ENCODE results near the gene LMF1. TPM values are rescaled to one million over a fixed set of nuclear protein-coding genes. Genes with fewer than 3 reads are reported as not detected.
"Not testable (repeated sequence)": the region's sequence is repeated elsewhere in the genome, so short reads cannot be mapped to it uniquely, and the experiment has no call there.

LMF1 gene
- total RNA-seq, 1 experiment from 2014 or later: 29.9 TPM

DNA sequence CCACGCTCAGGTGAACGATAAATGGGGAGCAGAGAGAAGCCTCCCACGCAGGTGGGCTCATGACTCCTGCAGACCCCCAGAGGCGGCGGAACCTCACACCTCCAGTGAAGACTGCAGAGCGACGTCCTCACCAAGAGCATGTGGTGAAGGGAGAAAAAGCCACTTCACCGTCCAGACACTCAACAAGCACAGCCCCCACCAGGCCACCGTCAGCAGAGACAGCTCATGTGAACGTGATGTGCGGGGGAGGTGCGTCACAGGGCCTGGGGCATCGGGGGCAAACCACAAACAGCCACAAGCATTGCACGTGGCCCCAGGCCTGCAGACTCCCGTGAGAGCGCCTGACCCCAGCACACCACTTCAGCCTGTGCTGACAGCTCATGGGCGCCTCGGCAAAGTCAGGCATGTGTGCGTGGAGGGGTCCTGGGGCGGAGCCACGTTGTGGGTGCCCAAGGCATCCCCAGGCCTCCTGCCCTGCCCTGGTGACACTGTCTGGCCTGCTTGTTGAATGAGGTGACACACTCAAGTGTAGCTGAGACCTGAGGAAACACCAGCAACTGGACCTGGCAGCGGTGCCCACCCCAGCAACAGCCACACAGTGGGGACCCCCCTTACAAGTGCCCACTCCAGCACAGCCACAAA lies 19.0 kb downstream of the LMF1 start:
- DNase-seq (ENCODE audit: low read depth): no peak

DNA sequence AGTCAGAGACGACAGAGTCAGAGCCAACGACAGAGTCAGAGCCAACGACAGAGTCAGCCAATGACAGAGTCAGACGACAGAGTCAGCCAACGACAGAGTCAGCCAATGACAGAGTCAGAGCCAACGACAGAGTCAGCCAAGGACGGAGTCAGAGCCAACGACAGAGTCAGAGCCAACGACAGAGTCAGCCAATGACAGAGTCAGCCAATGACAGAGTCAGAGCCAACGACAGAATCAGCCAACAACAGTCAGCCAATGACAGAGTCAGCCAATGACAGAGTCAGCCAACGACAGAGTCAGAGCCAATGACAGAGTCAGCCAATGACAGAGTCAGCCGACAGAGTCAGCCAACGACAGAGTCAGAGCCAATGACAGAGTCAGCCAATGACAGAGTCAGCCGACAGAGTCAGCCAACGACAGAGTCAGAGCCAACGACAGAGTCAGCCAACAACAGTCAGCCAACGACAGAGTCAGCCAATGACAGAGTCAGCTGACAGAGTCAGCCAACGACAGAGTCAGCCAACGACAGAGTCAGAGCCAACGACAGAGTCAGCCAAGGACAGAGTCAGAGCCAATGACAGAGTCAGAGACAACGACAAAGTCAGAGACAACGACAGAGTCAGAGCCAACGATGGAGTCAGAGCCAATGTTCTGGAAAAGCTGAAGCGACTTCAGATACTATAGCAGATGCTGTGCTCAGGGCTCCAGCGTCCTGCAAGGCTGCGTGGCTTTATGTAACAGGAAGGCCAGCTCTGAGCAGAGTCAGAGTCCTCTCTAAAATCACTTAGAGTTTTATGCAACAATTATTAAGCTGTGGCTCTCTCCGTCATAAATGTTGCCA lies 19.8 kb downstream of the LMF1 start:
- DNase-seq (ENCODE audit: low read depth): not testable (repeated sequence)

DNA sequence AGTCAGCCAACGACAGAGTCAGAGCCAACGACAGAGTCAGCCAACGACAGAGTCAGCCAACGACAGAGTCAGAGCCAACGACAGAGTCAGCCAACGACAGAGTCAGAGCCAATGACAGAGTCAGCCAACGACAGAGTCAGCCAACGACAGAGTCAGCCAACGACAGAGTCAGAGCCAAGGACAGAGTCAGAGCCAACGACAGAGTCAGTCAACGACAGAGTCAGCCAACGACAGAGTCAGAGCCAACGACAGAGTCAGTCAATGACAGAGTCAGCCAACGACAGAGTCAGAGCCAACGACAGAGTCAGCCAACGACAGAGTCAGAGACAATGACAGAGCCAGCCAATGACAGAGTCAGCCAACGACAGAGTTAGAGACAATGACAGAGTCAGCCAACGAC lies 22.0 kb downstream of the LMF1 start:
- DNase-seq (ENCODE audit: low read depth): not testable (repeated sequence)

DNA sequence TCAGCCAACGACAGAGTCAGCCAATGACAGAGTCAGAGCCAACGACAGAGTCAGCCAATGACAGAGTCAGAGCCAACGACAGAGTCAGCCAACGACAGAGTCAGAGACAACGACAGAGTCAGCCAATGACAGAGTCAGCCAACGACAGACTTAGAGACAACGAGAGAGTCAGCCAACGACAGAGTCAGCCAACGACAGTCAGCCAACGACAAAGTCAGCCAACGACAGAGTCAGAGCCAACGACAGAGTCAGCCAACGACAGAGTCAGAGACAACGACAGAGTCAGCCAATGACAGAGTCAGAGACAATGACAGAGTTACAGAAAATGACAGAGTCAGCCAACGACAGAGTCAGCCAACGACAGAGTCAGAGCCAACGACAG lies 22.9 kb downstream of the LMF1 start:
- DNase-seq (ENCODE audit: low read depth): not testable (repeated sequence)

DNA sequence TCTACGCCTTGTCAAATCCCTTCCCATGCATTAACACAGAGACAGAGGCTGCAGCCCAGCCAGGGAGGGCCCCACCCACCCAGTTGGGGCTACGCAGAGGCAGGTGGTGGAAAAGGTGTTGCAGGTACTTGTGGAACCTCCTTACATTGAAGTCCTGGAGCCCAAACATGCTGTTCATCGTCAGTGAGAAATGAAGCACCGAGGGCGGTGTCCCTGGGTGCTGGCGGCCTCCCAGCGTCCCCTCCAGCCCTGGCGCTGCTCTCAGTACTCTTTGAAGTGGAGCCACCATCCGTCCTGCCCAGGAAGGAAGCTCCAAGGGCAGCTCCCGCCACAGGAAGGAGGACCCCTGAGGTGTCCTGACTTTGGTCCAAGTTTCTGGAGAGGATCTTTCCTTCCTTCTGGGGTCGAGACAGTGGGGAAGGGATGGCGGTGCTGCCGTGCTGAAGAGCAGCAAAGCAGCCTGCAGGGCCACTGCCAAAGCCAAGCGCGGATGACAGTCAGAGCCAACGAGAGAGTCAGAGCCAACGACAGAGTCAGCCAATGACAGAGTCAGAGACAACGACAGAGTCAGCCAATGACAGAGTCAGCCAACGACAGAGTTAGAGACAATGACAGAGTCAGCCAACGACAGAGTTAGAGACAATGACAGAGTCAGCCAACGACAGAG lies 23.4 kb downstream of the LMF1 start:
- DNase-seq (ENCODE audit: low read depth): no peak

DNA sequence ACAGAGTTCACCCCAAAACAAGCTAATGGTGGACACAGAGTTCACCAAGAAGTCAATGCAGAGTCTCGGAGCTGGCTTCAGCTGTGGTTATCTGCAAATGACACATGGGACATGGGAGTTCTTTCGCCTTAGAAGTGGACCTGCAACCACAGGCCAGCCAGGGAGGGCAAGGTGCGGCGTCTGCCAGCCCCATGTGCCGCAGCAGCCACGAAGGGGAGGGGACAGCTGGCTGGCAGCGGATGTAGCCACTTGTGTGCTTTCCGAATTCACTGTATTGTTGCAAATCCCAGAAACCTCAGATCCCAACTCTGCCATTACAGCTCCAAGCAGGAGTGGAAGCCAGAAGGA lies 24.8 kb downstream of the LMF1 start:
- no peak for DNase-seq (ENCODE audit: low read depth)

DNA sequence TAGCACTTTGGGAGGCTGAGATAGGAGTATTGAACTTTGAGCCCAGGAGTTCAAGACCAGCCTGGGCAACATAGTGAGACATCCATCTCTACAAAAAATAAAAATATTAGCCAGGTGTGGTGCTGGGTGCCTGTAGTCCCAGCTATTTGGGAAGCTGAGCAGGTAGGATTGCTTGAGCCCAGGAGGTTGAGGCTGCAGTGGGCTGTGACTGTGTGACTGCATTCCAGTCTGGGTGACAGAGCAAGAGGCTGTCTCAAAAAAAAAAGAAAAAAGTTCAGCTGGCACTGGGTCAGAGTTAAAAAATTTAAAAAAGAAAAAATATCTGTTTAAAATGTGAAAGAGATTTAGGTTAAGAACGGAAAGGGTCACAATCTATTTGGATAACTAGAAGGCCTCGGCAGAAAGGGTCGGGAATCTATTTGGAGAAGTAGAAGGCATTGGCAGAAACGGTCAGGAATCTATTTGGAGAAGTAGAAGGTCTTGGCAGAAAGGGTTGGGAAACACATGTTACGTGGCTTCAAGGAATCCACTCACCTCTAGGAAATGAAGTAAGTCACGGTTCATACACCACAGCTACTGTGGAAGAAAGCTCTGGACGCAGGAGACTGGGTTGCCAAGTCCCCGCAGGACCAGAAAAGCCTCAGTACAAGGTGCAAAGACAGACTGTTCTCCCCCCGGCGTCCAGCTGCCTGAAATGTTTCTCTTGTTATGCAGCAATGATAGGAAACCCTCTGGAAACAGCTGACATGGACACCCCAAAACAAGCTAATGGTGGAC lies 25.3 kb downstream of the LMF1 start:
- no peak for DNase-seq (ENCODE audit: low read depth)

DNA sequence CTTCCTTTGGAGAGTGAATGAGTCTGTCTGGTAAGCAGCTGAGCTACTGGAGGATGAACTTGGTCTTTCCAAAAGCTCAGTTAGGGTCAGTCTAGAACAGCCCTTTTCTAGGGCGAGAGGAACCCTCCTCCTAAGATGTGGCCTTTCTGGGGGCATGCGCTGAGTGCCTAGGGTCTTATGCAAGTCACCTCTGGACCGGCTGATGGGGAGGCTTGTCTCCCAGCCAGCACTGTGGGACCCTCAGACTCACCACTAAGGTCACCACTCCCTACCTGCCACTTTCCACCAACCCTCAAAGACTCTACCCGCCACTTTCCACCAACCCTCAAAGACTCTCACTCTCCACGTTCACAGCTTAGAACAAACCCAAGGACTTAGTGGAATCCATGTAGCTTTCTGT lies 26.8 kb downstream of the LMF1 start:
- DNase-seq (ENCODE audit: low read depth): no peak

DNA sequence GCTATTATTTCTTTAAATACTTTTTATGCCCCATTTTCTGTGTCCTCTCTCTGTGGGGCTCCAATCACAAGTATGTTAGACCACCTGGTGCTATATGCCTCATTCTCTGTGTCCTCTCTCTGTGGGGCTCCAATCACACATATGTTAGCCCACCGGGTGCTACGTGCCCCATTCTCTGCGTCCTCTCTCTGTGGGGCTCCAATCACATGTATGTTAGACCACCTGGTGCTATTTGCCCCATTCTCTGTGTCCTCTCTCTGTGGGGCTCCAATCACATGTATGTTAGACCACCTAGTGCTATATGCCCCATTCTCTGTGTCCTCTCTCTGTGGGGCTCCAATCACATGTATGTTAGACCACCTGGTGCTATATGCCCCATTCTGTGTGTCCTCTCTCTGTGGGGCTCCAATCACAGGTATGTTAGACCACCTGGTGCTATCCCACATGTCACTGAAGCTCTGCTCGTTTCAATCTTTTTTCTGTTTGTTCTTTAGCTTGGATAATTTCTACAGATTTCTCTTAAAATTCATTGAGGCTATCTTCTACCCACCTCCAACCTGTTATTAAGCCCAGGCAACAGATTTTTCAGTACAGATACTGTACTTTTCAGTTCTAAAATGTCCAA lies 28.2 kb downstream of the LMF1 start:
- DNase-seq (ENCODE audit: low read depth): no peak

DNA sequence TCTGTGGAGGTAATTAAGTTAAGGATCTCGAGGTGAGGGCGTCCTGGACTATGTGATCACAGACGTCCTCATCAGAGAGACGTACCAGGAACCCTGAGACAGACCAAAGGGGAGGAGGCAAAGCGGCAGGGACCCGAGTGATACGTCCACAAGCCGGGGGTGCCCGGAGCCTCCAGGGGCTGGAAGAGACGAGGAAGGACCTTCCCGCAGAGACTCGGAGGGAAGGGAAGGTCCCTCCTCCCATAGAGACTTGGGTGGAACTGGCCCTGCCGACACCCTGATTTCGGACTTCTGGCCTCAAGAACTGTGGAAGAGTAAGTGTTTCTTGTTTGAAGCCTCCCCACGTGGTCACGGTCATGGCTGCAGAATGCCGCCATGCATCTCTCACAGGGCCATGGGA lies 30.8 kb downstream of the LMF1 start:
- no peak for DNase-seq (ENCODE audit: low read depth)

DNA sequence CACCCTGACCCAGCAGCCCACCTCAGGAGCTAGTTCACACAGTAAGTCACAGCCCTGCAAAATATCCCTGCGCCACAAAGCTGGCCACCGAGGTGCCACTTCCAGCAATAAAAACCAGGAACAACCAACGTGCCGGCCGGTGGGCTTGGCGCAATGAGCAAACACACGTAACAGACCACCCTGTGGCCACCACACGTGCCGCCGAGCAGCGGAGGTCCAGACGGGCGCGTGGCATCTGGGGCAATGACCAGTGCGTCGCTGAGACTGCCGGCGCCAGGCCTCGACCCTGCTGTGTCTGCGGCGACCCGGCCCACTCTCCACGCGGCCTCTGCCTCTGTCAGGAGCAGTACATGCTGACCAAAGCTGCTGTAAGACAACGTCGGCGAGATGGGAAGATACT lies 31.5 kb downstream of the LMF1 start:
- DNase-seq (ENCODE audit: low read depth): no peak

DNA sequence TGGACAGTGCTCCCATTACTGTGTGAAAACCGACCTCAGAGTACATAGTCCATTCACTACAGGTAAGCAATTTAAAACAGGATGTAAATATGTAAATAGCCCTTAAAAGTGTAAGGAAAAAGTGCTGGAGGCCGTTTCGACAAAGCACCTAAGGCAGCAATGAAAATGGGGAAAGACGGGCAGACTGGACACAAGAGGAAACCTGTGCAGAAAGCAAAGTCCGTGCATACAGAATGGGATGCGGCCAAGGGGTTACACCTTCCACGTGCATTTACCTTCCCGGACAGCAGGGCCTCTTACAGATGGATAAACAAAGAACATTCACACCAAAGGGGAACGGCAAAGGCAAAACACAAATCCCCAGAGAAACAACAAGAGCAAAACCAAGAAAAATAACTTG lies 32.0 kb downstream of the LMF1 start:
- DNase-seq (ENCODE audit: low read depth): no peak

DNA sequence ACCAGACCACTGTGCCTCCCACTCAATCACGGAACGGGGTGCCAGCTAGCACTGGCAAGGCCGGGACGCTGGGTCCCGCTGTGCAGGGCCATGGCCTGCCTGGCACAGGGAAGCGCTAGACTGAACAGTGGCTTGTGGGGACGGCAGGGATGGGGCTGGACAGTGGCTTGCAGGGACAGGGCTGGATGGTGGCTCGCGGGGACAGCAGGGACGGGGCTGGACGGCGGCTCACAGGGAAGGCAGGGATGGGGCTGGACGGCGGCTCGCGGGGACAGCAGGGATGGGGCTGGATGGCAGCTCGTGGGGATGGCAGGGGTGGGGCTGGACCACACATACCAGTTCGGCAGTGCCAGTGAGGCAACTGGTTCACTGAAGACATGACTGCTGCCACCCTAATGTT lies 32.6 kb downstream of the LMF1 start:
- DNase-seq (ENCODE audit: low read depth): no peak

DNA sequence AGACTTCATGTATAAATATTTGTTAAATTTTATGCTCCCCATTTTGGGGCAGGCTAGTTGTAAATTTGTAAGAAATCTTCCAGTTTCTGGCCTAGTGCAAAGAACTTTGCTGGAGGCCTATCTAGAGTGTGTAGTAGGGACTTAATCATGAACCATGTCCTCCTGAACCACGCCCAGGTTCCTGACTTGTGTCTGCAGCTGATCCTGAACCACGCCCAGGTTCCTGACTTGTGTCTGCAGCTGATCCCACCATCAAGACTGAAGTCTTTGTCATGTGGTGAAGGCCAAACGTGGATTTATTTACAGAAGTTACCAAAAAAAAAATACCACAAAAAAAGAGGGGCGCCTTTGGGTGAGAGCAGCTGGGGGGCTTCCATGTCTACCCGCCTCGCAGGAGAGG lies 33.1 kb downstream of the LMF1 start:
- DNase-seq (ENCODE audit: low read depth): peak; percentile 1

DNA sequence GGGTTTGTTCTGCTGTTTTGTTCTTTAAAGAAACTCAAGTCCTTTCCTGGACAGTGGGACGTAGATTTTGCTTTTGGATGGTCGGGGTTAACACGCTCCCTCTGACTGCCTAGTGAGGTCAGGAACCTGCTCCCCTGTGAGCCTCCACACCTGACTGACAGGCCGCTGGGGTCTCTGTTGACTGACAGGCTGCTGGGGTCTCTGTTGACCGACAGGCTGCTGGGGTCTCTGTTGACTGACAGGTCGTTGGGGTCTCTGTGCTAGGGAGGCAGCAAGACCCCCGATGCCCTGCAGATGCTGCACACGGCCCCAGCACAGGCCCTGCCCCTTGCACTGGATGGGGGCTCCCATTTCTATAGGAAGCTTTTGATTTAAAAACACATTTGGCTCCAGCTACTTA lies 33.5 kb downstream of the LMF1 start:
- no peak for DNase-seq (ENCODE audit: low read depth)

DNA sequence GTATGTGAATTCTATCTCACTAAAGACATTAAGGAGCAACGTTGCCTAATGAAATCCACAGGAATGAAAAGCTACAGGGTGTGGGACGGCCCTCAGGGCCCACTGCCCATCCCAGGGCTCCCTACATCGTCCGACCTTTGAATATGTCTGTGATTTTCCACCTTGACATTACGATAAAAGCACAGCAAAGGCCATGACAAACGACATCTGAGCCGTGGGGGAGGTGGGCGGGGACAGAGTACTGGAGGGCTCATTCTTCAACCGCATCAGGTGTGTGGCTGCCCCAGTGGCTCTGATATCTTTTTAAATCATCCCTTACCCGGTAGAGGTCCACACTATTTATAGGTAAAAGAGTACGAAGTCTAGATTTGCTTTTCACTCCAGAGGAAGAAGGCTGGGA lies 35.1 kb downstream of the LMF1 start:
- no peak for DNase-seq (ENCODE audit: low read depth)

DNA sequence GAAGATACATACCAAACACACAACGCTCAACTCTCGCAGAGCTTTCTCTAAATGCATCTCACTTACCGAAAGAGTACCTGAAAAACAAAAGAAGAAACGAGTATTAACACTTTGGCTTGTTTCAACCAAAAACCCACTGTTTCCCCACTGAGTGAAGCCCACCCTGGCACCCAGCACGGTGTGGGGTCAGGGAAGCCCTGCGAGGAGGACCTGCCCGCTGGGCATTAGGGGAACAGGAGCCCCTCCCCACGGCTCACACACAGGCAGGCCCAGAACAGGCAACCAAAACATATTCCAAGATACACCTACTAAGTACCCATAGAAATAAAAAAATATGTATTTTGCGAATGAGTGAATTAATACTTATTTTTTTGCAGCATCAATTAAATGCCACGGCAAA lies 36.6 kb downstream of the LMF1 start:
- DNase-seq (ENCODE audit: low read depth): no peak

DNA sequence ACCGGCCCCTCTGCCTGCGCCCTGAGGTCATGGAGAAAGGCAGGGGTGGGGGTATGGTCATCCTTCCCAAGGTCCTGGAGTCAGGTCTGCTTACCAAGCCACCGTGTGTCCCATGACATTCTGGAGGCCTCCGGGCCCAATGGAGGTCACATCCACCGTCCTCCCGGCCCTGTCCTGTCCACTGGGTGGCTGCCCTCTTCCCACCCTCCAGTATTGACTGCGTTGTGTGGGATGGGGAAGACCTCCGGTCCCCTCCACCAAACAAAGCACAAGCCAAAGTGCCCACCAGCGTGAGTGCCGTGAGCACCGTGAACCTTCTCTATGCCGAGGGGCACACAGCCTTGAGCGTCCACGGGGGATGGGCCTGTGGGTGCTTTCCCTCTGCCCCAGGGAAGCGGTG lies 37.2 kb downstream of the LMF1 start:
- no peak for DNase-seq (ENCODE audit: low read depth)

DNA sequence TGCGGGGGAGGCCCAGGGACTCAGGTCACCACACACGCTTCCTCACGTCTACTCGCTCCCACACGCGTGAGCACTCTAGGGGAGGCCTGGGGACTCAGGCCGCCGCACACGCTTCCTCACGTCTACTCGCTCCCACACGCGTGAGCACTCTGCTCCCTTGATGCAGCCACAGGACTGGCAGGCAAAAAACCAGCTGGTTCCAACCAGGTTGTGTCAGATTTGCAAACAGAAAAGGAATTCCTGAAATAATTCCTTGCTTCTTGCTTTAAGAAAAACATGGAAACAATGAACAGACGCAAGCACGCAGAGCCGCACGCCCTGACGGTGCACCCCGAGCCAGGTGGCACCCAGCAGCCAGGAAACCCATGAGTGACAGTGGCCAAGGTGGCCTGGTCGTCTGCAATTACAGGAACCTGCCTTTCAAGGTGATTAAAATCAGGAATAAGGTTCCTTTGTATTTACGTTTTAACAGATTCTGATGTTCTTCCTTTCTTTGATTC lies 37.9 kb downstream of the LMF1 start:
- DNase-seq (ENCODE audit: low read depth): no peak

DNA sequence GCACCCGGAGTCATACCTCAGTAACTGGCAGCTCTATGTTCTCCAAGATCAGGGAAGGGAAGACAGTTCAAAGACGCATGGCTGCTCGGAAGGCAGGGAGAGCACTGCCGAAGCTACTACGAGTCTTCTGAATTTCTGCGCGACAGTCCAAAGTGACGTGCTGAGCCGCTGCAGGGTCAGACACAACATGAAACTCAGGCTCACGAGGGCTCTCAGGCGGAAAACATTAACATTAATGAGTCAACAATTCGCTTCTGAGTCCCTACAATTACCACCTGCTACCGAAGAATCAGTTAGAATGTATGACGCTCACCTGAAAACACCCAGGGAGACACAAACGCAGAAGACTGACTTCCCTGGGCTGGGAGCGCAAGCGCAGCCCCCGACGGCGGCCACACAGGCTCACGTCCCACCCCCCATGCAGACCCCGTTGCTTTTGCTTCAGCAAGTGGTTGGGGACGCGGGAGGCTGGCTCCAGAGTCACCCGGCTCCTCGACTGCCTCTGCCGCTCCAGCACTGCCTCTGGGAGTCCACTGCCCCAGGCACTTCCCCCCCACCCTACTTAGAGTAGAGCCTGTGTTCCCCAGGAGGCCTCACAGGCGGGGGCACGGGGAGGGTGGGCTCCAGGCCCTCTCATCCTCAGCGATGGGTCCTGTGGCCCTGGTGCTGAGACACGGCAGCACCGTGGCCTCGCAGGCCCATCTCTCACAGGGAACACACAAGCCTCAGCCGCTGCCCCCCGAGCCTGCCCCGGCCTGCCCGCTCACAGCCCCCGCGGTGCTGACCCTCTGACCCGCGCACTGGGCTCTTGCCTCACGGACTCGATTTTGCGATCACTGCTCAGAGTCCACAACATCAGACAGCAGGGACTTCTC lies 38.9 kb downstream of the LMF1 start:
- no peak for DNase-seq (ENCODE audit: low read depth)

DNA sequence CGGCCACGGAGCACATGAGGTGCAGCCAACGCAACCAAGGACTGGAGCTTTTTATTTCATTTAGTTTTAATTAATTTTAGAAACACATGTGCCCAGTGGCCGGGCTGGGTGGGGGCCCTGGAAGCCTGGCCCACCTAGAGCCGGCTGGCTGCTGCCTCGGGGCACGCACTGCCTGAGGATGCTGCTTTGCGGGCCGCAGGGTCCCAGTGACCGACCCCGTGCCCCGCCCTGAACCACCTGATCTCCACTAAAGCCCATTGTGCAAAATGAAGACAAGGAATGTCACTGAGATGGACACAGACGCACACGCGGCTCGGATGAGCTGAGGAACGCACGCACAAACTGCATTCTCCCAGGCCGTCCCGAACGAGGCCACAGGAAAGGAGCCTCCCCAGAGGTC lies 39.6 kb downstream of the LMF1 start:
- DNase-seq (ENCODE audit: low read depth): no peak

Measured in LHCN-M2 (cell line).